CD14-positive monocyte (primary cell): Measurements from ENCODE around the gene COQ9. TPM values are rescaled to one million over a fixed set of nuclear protein-coding genes. Genes with fewer than 3 reads are reported as not detected.

ENCODE experiments used
- DNase-seq, 3 donors: peaks; one replicate each; pipeline ENCODE4 v3.0.0-alpha.2; 2011 to 2022
- H2AFZ ChIP-seq: 2 replicates; pipeline ENCODE4 v1.6.0; 2012; ENCODE audit warnings: mild to moderate bottlenecking, low read depth, low read length, inconsistent platforms; ENCODE audit not compliant: insufficient read depth, poor library complexity, severe bottlenecking
- H3K27ac ChIP-seq, 2 donors: 1 replicate in 1 of 2; 2 replicates in 1 of 2; pipeline ENCODE4 v1.5.1; 2012 to 2013; ENCODE audit warnings: low read length in 2 of 2, control low read depth in 1 of 2, inconsistent platforms in 1 of 2, low read depth in 1 of 2, mild to moderate bottlenecking in 1 of 2
- H3K27me3 ChIP-seq, 2 donors: one replicate each; pipeline versions ENCODE4 v1.6.0 to v1.6.1; 2011 to 2013; ENCODE audit warnings: low read length in 2 of 2; ENCODE audit not compliant: control insufficient read depth in 2 of 2, insufficient read depth in 2 of 2
- H3K36me3 ChIP-seq, 2 donors: replicated peaks in 1 of 2; 1 replicate in 1 of 2; 2 replicates in 1 of 2; pipeline versions ENCODE4 v1.5.1 to v1.6.1; 2012 to 2013; ENCODE audit warnings: low read length in 2 of 2, control low read depth in 1 of 2, inconsistent platforms in 1 of 2, mild to moderate bottlenecking in 1 of 2; ENCODE audit not compliant: insufficient read depth in 2 of 2, control insufficient read depth in 1 of 2
- H3K4me1 ChIP-seq, 2 donors: 1 replicate in 1 of 2; 2 replicates in 1 of 2; pipeline versions ENCODE4 v1.5.1 to v1.6.1; 2012 to 2013; ENCODE audit warnings: low read length in 2 of 2, control low read depth in 1 of 2, inconsistent platforms in 1 of 2, mild to moderate bottlenecking in 1 of 2, moderate library complexity in 1 of 2; ENCODE audit not compliant: insufficient read depth in 2 of 2, control insufficient read depth in 1 of 2
- H3K4me2 ChIP-seq: replicated peaks from 2 replicates; pipeline ENCODE3; 2012; ENCODE audit warnings: low read length, moderate library complexity, mild to moderate bottlenecking; ENCODE audit not compliant: poor library complexity, severe bottlenecking; ENCODE audit errors: extremely low read depth
- H3K4me3 ChIP-seq, 3 experiments: fragments of 200-600 bp in 1 of 3; sonication (generic) in 1 of 3; replicated peaks in 1 of 3; 1 replicate in 2 of 3; 2 replicates in 1 of 3; pipeline ENCODE4 v1.5.1; 2011 to 2013; ENCODE audit warnings: low read length in 3 of 3, mild to moderate bottlenecking in 3 of 3, control low read depth in 2 of 3, low read depth in 2 of 3, inconsistent platforms in 1 of 3, moderate library complexity in 1 of 3
- H3K79me2 ChIP-seq: 2 replicates; pipeline ENCODE4 v1.6.0; 2012; ENCODE audit warnings: mild to moderate bottlenecking, control low read depth, inconsistent platforms, low read length, moderate library complexity; ENCODE audit not compliant: insufficient read depth
- H3K9ac ChIP-seq: 2 replicates; pipeline ENCODE4 v1.6.0; 2017; ENCODE audit warnings: low read length, mild to moderate bottlenecking; ENCODE audit not compliant: insufficient read depth, poor library complexity, severe bottlenecking
- H3K9me3 ChIP-seq, 2 donors: replicated peaks in 1 of 2; 1 replicate in 1 of 2; 2 replicates in 1 of 2; pipeline versions ENCODE4 v1.5.1 to v1.6.1; 2012 to 2013; ENCODE audit warnings: low read length in 2 of 2, control low read depth in 1 of 2; ENCODE audit not compliant: control insufficient read depth in 1 of 2, insufficient read depth in 1 of 2
- H4K20me1 ChIP-seq: 2 replicates; pipeline ENCODE4 v1.6.0; 2012; ENCODE audit warnings: mild to moderate bottlenecking, low read length, control low read depth, moderate library complexity; ENCODE audit not compliant: insufficient read depth
- H3K27ac Mint-ChIP-seq, 7 donors: one replicate each; pipeline ENCODE4 v1.8.0; 2020; ENCODE audit warnings: mild to moderate bottlenecking in 7 of 7, mixed read lengths in 7 of 7, moderate library complexity in 6 of 7, inconsistent platforms in 2 of 7
- H3K27me3 Mint-ChIP-seq, 3 donors: one replicate each; pipeline ENCODE4 v1.8.0; 2021 to 2022; ENCODE audit warnings: low read depth in 3 of 3, mild to moderate bottlenecking in 3 of 3, mixed read lengths in 3 of 3, moderate library complexity in 3 of 3, inconsistent platforms in 1 of 3
- H3K36me3 Mint-ChIP-seq, 2 donors: one replicate each; pipeline ENCODE4 v1.8.0; 2020; ENCODE audit warnings: mixed read lengths in 2 of 2, inconsistent platforms in 1 of 2, mild to moderate bottlenecking in 1 of 2
- H3K4me1 Mint-ChIP-seq: one replicate; pipeline ENCODE4 v1.8.0; 2020; ENCODE audit warnings: mild to moderate bottlenecking, mixed read lengths
- H3K4me3 Mint-ChIP-seq, 2 donors: one replicate each; pipeline ENCODE4 v1.8.0; 2020; ENCODE audit warnings: mild to moderate bottlenecking in 2 of 2, mixed read lengths in 2 of 2, moderate library complexity in 1 of 2
- H3K9me3 Mint-ChIP-seq, 7 donors: one replicate each; pipeline ENCODE4 v1.8.0; 2020 to 2022; ENCODE audit warnings: mixed read lengths in 7 of 7, mild to moderate bottlenecking in 6 of 7, moderate library complexity in 6 of 7, inconsistent platforms in 2 of 7
- WGBS: methylation state at CpG from one replicate; pipeline ENCODE4 v1.1.5; 2013; ENCODE audit warnings: missing lambda C conversion rate; ENCODE audit not compliant: insufficient coverage; 5-methylcytosine and 5-hydroxymethylcytosine counted together
- intact Hi-C, 2 donors: fragments of 100-400 bp; cut with micrococcal nuclease; formaldehyde crosslinking; loops; one replicate each; pipeline versions ENCODE4 v1.15.0 to v1.15.1; 2023
- polyA plus RNA-seq, 3 donors: library from polyadenylated mRNA; depleted of rRNA in 1 of 3; unstranded in 2 of 3; stranded (reverse) in 1 of 3; fragments of 300-500 nt in 2 of 3; fragments of >200 nt in 1 of 3; fragmentation: Illumina TruSeq in 2 of 3; gene quantifications; 1 replicate in 2 of 3; 2 replicates in 1 of 3; pipeline ENCODE4 v1.2.3, GENCODE V29; 2012 to 2021
- TF ChIP-seq, protein P1 (sequence below): fragments of 200-600 bp; IDR thresholded peaks from one replicate; pipeline ENCODE4 v1.8.0; 2022; ENCODE audit warnings: antibody characterized with exemption, mild to moderate bottlenecking

COQ9 gene
- polyA plus RNA-seq, 3 donors: 32.7 to 47.8 (median 38.4) TPM

DNA sequence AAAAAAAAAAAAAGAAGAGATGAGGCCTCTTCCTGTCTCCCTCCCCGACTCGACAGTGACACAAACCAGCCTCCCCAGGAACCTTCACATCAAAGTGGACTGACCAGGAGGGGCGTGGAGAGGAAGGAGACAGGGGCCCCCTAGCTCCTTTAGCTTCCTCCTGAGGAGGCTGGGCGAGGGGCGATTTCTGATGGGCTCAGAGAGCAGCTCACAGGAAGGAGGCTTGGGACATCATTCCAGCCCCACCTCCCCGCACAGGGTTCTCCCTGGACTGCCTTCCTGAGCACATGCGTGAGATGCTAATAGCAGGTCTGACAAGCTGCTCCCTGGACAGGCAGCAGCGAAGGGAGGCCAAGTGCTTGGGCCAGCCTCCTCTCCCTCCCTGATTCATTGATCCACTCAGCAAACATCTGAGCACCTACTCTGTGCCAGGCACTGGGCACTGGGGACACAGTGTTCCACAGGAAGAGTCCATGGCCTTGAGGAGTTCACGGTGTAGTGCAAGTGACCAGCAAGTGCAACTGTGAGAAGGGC is 53.4 kb downstream of the COQ9 start:
- Histone ChIP-seq H3K27ac (no peak overlapping the region), H3K9me3 (no peaks in the 10 kb centered on the region), H3K9ac (no peak overlapping the region), H3K4me1 (no peaks in the 10 kb centered on the region), H3K4me3 (no peak overlapping the region), H3K27me3 (no peaks in the 10 kb centered on the region), H3K36me3 (no peaks in the 10 kb centered on the region), H3K4me2 (no peak overlapping the region), H3K79me2 (no peaks in the 10 kb centered on the region), H4K20me1 (no peaks in the 10 kb centered on the region), H2AFZ (no peak overlapping the region)
- 50% methylated on average over 7 of the region's 9 CpGs for WGBS
- TF ChIP-seq, protein P1, sequence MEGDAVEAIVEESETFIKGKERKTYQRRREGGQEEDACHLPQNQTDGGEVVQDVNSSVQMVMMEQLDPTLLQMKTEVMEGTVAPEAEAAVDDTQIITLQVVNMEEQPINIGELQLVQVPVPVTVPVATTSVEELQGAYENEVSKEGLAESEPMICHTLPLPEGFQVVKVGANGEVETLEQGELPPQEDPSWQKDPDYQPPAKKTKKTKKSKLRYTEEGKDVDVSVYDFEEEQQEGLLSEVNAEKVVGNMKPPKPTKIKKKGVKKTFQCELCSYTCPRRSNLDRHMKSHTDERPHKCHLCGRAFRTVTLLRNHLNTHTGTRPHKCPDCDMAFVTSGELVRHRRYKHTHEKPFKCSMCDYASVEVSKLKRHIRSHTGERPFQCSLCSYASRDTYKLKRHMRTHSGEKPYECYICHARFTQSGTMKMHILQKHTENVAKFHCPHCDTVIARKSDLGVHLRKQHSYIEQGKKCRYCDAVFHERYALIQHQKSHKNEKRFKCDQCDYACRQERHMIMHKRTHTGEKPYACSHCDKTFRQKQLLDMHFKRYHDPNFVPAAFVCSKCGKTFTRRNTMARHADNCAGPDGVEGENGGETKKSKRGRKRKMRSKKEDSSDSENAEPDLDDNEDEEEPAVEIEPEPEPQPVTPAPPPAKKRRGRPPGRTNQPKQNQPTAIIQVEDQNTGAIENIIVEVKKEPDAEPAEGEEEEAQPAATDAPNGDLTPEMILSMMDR: no peak
- intact Hi-C loops: no loop called here
- no peak overlapping the region for H3K4me3 Mint-ChIP-seq
- no peaks in the 10 kb centered on the region for H3K9me3 Mint-ChIP-seq
- peaks cover 0 to 2% (median 1%) of the 10 kb centered on the region in 3 donors for H3K27me3 Mint-ChIP-seq
- H3K36me3 Mint-ChIP-seq: no peaks in the 10 kb centered on the region
- no peaks in the 10 kb centered on the region for H3K4me1 Mint-ChIP-seq
- no peak for DNase-seq
- H3K27ac Mint-ChIP-seq: no peak overlapping the region

DNA sequence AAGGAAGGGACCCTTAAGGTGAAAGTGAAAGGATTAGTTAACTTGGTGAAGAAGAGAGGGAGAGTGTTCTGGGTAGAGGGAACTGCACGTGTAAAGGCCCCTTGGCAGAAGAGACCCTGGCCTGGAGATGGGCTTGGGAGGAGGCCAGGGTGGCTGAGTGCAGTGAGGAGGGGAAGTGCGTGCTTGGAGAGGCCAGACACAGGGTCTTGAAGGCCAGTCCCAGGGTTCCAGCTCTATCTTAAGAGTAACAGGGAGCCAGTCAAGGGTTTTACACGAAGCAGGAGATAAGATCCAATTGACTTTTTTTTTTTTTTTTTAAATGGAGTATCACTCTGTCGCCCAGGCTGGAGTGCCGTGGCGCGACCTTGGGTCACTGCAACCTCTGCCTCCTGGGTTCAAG is 54.2 kb downstream of the COQ9 start:
- no peaks in the 10 kb centered on the region for H3K36me3 ChIP-seq
- H3K27ac ChIP-seq: no peak overlapping the region
- H3K27ac Mint-ChIP-seq: no peak overlapping the region
- WGBS: 84% methylated on average over 5 of the region's 7 CpGs
- H3K4me3 Mint-ChIP-seq: no peak overlapping the region
- H3K9me3 Mint-ChIP-seq: no peaks in the 10 kb centered on the region
- H2AFZ ChIP-seq: no peak overlapping the region
- no peak for DNase-seq
- no peaks in the 10 kb centered on the region for H3K4me1 ChIP-seq
- H3K27me3 Mint-ChIP-seq: peaks cover 0 to 5% (median 1%) of the 10 kb centered on the region in 3 donors
- H3K79me2 ChIP-seq: no peaks in the 10 kb centered on the region
- intact Hi-C loops: no loop called here
- H3K4me2 ChIP-seq: no peak overlapping the region
- H3K27me3 ChIP-seq: no peaks in the 10 kb centered on the region
- TF ChIP-seq, protein P1: no peak
- H3K9ac ChIP-seq: no peak overlapping the region
- H3K4me3 ChIP-seq: no peak overlapping the region
- H4K20me1 ChIP-seq: no peaks in the 10 kb centered on the region
- H3K36me3 Mint-ChIP-seq: no peaks in the 10 kb centered on the region
- H3K9me3 ChIP-seq: no peaks in the 10 kb centered on the region
- no peaks in the 10 kb centered on the region for H3K4me1 Mint-ChIP-seq
